Suprapubic skin (tissue), 4 donors: ENCODE measurements around the gene PARP15. TPM values are rescaled to one million over a fixed set of nuclear protein-coding genes. Genes with fewer than 3 reads are reported as not detected.

Experiments
- DNase-seq, 2 donors: peaks; one replicate each; pipeline ENCODE4 v3.0.0-alpha.2; 2019; ENCODE audit warnings: low spot score in 2 of 2
- H3K27ac ChIP-seq: fragments of 200-600 bp; sonication (generic); one replicate; pipeline ENCODE4 v1.5.1; 2019
- H3K27me3 ChIP-seq: fragments of 200-600 bp; sonication (generic); one replicate; pipeline ENCODE4 v1.5.1; 2019
- H3K36me3 ChIP-seq: fragments of 200-600 bp; sonication (generic); one replicate; pipeline ENCODE4 v1.5.1; 2019
- H3K4me1 ChIP-seq: fragments of 200-600 bp; sonication (generic); one replicate; pipeline ENCODE4 v1.5.1; 2019
- H3K4me3 ChIP-seq: fragments of 200-600 bp; sonication (generic); one replicate; pipeline ENCODE4 v1.5.1; 2019; ENCODE audit warnings: mild to moderate bottlenecking
- H3K9me3 ChIP-seq: fragments of 200-600 bp; sonication (generic); one replicate; pipeline ENCODE4 v1.5.1; 2019
- CTCF ChIP-seq, 2 donors: fragments of 200-600 bp in 1 of 2; fragments of 450-650 bp in 1 of 2; sonication (generic) in 1 of 2; IDR thresholded peaks; one replicate each; pipeline ENCODE4 v1.5.1; 2016 to 2019; ENCODE audit warnings: antibody characterized with exemption in 2 of 2, mild to moderate bottlenecking in 1 of 2, moderate library complexity in 1 of 2
- EP300 ChIP-seq: sonication (generic); formaldehyde crosslinking; IDR thresholded peaks from one replicate; pipeline ENCODE4 v1.6.1; 2017; ENCODE audit warnings: antibody characterized with exemption
- POLR2A ChIP-seq, 2 donors: fragments of 450-650 bp; IDR thresholded peaks; one replicate each; pipeline ENCODE4 v1.6.1; 2017; ENCODE audit warnings: antibody characterized with exemption in 2 of 2, mild to moderate bottlenecking in 2 of 2, moderate library complexity in 2 of 2
- POLR2AphosphoS5 ChIP-seq, 3 donors: sonication (generic); formaldehyde crosslinking; IDR thresholded peaks; one replicate each; pipeline ENCODE4 v1.6.1; 2017; ENCODE audit warnings: antibody characterized with exemption in 3 of 3
- WGBS: methylation state at CpG from one replicate; pipeline ENCODE4 v1.1.5; 2018; 5-methylcytosine and 5-hydroxymethylcytosine counted together
- total RNA-seq, 4 donors: library from RNA; depleted of rRNA; stranded (reverse); fragments of >200 nt; gene quantifications; one replicate each; pipeline ENCODE4 v1.1.0, GENCODE V29; 2016

The PARP15 gene
- total RNA-seq, 4 donors from 2014 or later: 0.26 to 0.80 (median 0.51) TPM; not detected in 1

DNA sequence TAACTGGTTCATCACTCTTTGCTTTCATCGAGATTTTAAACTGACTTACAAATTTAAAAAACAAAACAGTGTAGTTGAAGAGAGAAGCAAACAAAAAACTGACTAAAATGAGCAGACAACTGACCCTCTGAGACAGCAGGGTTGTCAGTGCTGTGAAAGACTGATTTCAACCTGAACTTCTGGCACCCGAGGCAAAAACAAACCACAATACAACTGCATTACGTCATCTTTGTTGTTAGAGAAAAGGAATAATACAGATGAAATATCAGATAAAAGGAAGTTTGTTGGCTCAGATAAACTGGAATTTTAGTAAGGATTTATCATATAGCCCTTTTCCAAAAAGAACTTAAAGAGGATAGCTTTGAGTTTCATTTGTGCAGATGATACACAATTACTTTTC, 51.1 kb downstream of the PARP15 start:
- DNase-seq: no peak
- Histone ChIP-seq H3K27ac (no peak overlapping the region), H3K9me3 (no peaks in the 10 kb centered on the region), H3K4me3 (no peak overlapping the region), H3K36me3 (no peaks in the 10 kb centered on the region), H3K4me1 (no peaks in the 10 kb centered on the region), H3K27me3 (no peaks in the 10 kb centered on the region)
- TF ChIP-seq CTCF (IDR thresholded peaks at IDR 0.05) (no peak), POLR2A (IDR thresholded peaks at IDR 0.05) (no peak), EP300 (no peak), POLR2AphosphoS5 (IDR thresholded peaks at IDR 0.05) (no peak)
- WGBS: 55% methylated on average over 3 of the region's 3 CpGs

- H3K27me3 ChIP-seq: no peaks in the 10 kb centered on the region
- no peaks in the 10 kb centered on the region for H3K4me1 ChIP-seq
- H3K27ac ChIP-seq: no peak overlapping the region
- H3K36me3 ChIP-seq: no peaks in the 10 kb centered on the region
- no peak overlapping the region for H3K4me3 ChIP-seq
- WGBS: 89% methylated on average over 1 of the region's 1 CpG
- TF ChIP-seq CTCF (IDR thresholded peaks at IDR 0.05) (no peak), POLR2A (IDR thresholded peaks at IDR 0.05) (no peak), POLR2AphosphoS5 (IDR thresholded peaks at IDR 0.05) (no peak), EP300 (no peak)
- no peaks in the 10 kb centered on the region for H3K9me3 ChIP-seq
- DNase-seq: no peak
These were observed 52.3 kb downstream of the PARP15 start for GRCh38 chr3:122629763-122630162.

DNA sequence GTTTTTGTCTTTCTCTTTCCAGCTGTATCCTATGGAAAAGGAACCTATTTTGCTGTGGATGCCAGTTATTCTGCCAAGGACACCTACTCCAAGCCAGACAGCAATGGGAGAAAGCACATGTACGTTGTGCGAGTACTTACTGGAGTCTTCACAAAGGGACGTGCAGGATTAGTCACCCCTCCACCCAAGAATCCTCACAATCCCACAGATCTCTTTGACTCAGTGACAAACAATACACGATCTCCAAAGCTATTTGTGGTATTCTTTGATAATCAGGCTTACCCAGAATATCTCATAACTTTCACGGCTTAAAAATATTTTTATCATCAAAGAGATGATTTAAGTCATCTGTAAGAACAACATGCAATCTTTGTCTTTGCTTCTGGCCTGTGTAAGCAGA, 58.3 kb downstream of the PARP15 start:
- H3K4me1 ChIP-seq: no peaks in the 10 kb centered on the region
- H3K9me3 ChIP-seq: no peaks in the 10 kb centered on the region
- TF ChIP-seq CTCF (IDR thresholded peaks at IDR 0.05): no peak
- TF ChIP-seq POLR2A (IDR thresholded peaks at IDR 0.05): no peak
- no peak for TF ChIP-seq POLR2AphosphoS5 (IDR thresholded peaks at IDR 0.05)
- TF ChIP-seq EP300: no peak
- no peak overlapping the region for H3K27ac ChIP-seq
- no peaks in the 10 kb centered on the region for H3K27me3 ChIP-seq
- 47% methylated on average over 5 of the region's 5 CpGs for WGBS
- H3K4me3 ChIP-seq: no peak overlapping the region
- DNase-seq: no peak
- H3K36me3 ChIP-seq: no peaks in the 10 kb centered on the region

- no peak overlapping the region for H3K27ac ChIP-seq
- H3K27me3 ChIP-seq: no peaks in the 10 kb centered on the region
- no peak overlapping the region for H3K4me3 ChIP-seq
- no peaks in the 10 kb centered on the region for H3K9me3 ChIP-seq
- TF ChIP-seq CTCF (IDR thresholded peaks at IDR 0.05) (no peak), POLR2A (IDR thresholded peaks at IDR 0.05) (no peak), EP300 (no peak), POLR2AphosphoS5 (IDR thresholded peaks at IDR 0.05) (no peak)
- DNase-seq: no peak
- 47% methylated on average over 3 of the region's 3 CpGs for WGBS
- no peaks in the 10 kb centered on the region for H3K4me1 ChIP-seq
- H3K36me3 ChIP-seq: no peaks in the 10 kb centered on the region
These were observed 59.2 kb downstream of the PARP15 start for GRCh38 chr3:122636697-122637096.

DNA sequence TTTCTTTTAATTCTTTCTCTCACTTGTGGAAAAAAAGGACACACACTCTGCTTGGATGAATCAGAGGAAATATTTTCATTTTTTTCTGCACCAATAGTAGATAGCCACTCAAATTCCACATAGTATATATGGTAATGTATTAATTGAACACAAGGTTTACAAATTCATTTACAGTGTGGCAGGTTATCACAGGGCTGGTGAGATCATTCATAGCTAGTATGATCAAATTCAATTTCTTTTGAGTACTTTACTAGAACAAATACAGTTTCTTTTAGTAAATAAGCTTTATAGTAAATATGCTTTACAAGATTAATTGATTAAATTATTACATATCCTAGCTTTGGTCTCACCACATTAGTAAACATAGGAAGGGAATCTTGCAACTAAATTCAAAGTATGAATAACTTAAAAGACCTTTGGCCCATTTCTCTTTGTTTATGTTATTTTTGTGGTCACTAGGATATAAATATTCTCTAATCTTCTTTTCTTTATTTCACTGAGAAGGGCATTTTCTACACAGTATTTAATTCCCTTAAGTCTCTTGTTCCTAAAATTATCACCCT, 63.1 kb downstream of the PARP15 start:
- no peak for DNase-seq
- H3K9me3 ChIP-seq: no peaks in the 10 kb centered on the region
- no peak overlapping the region for H3K4me3 ChIP-seq
- no peak overlapping the region for H3K27ac ChIP-seq
- TF ChIP-seq POLR2AphosphoS5 (IDR thresholded peaks at IDR 0.05): no peak
- no peak for TF ChIP-seq POLR2A (IDR thresholded peaks at IDR 0.05)
- TF ChIP-seq CTCF (IDR thresholded peaks at IDR 0.05): no peak
- no peak for TF ChIP-seq EP300
- no peaks in the 10 kb centered on the region for H3K36me3 ChIP-seq
- H3K4me1 ChIP-seq: no peaks in the 10 kb centered on the region
- H3K27me3 ChIP-seq: no peaks in the 10 kb centered on the region
